Neural progenitor cell (in vitro differentiated cells): ENCODE results near the gene AKR7A3. TPM values are rescaled to one million over a fixed set of nuclear protein-coding genes. Genes with fewer than 3 reads are reported as not detected.

ENCODE experiments used
- DNase-seq: peaks from one replicate; pipeline ENCODE4 v3.0.0-alpha.2; 2016; ENCODE audit warnings: low spot score
- H2AFZ ChIP-seq: fragments of 200-600 bp; sonication (generic); replicated peaks from 2 replicates; pipeline ENCODE4 v1.6.1; 2016; ENCODE audit warnings: antibody characterized with exemption
- H3F3A ChIP-seq: fragments of 200-600 bp; sonication (generic); 2 replicates; pipeline ENCODE4 v1.6.1; 2016; ENCODE audit warnings: antibody characterized with exemption, low read depth
- H3K27ac ChIP-seq: fragments of 200-600 bp; sonication (generic); 2 replicates; pipeline ENCODE4 v1.5.1; 2016; ENCODE audit warnings: mild to moderate bottlenecking
- H3K27me3 ChIP-seq: fragments of 200-600 bp; sonication (generic); 2 replicates; pipeline ENCODE4 v1.6.1; 2016; ENCODE audit warnings: mild to moderate bottlenecking, moderate library complexity
- H3K36me3 ChIP-seq: fragments of 200-600 bp; sonication (generic); 2 replicates; pipeline ENCODE4 v1.5.1; 2016
- H3K4me1 ChIP-seq: fragments of 200-600 bp; sonication (generic); 2 replicates; pipeline ENCODE4 v1.6.1; 2016; ENCODE audit warnings: mixed run types
- H3K4me2 ChIP-seq: fragments of 200-600 bp; sonication (generic); 2 replicates; pipeline ENCODE4 v1.6.1; 2016
- H3K4me3 ChIP-seq: fragments of 200-600 bp; sonication (generic); 2 replicates; pipeline ENCODE4 v1.5.1; 2016
- H3K79me2 ChIP-seq: fragments of 200-600 bp; sonication (generic); 2 replicates; pipeline ENCODE4 v1.6.1; 2016; ENCODE audit warnings: low read depth
- H3K9ac ChIP-seq: fragments of 200-600 bp; sonication (generic); 2 replicates; pipeline ENCODE4 v1.6.1; 2016
- H3K9me3 ChIP-seq: fragments of 200-600 bp; sonication (generic); 2 replicates; pipeline ENCODE4 v1.5.1; 2016; ENCODE audit warnings: low read depth
- H4K20me1 ChIP-seq: fragments of 200-600 bp; sonication (generic); 2 replicates; pipeline ENCODE4 v1.6.1; 2016; ENCODE audit warnings: low read depth
- H3K27ac Mint-ChIP-seq: 3 replicates; pipeline ENCODE4 v1.8.0; 2021; ENCODE audit warnings: mixed read lengths
- H3K27me3 Mint-ChIP-seq: 2 replicates; pipeline ENCODE4 v1.8.0; 2022; ENCODE audit warnings: low read depth, mild to moderate bottlenecking, inconsistent platforms, moderate library complexity, mixed read lengths; ENCODE audit not compliant: insufficient read depth
- H3K36me3 Mint-ChIP-seq: 3 replicates; pipeline ENCODE4 v1.8.0; 2021; ENCODE audit warnings: mixed read lengths
- H3K4me1 Mint-ChIP-seq: 3 replicates; pipeline ENCODE4 v1.8.0; 2021; ENCODE audit warnings: mixed read lengths
- H3K4me3 Mint-ChIP-seq: 3 replicates; pipeline ENCODE4 v1.8.0; 2021; ENCODE audit warnings: mild to moderate bottlenecking, moderate library complexity, mixed read lengths
- H3K9me3 Mint-ChIP-seq: 3 replicates; pipeline ENCODE4 v1.8.0; 2020; ENCODE audit warnings: mixed read lengths
- CTCF ChIP-seq: fragments of 200-600 bp; sonication (generic); IDR thresholded peaks from 2 replicates; pipeline ENCODE4 v1.5.1; 2017; ENCODE audit warnings: antibody characterized with exemption, mild to moderate bottlenecking
- EZH2 ChIP-seq: fragments of 200-600 bp; sonication (generic); IDR thresholded peaks from 2 replicates; pipeline ENCODE4 v1.6.1; 2017; ENCODE audit warnings: antibody characterized with exemption, mild to moderate bottlenecking, moderate library complexity
- EZH2phosphoT487 ChIP-seq: fragments of 200-600 bp; sonication (generic); IDR thresholded peaks from 2 replicates; pipeline ENCODE4 v1.6.1; 2017; ENCODE audit warnings: antibody characterized with exemption
- total RNA-seq: library from RNA; depleted of rRNA; stranded (reverse); fragments of >200 nt; gene quantifications from 2 replicates; pipeline ENCODE4 v1.2.3, GENCODE V29; 2015; ENCODE audit warnings: low replicate concordance

The AKR7A3 gene
- total RNA-seq, 1 donor from 2014 or later, result not detected

GRCh38 chr1:19325368-19325957 lies 36.9 kb upstream of the AKR7A3 start:
- Histone ChIP-seq H3K79me2 (no peaks in the 10 kb centered on the region), H3K27ac (no peak overlapping the region), H3K9me3 (no peaks in the 10 kb centered on the region), H3K36me3 (no peaks in the 10 kb centered on the region), H3K4me3 (no peak overlapping the region), H3K27me3 (no peaks in the 10 kb centered on the region), H4K20me1 (no peaks in the 10 kb centered on the region), H3K4me2 (no peak overlapping the region), H3K4me1 (no peaks in the 10 kb centered on the region), H3K9ac (no peak overlapping the region), H3F3A (no peaks in the 10 kb centered on the region), H2AFZ (no peak overlapping the region)
- Mint-ChIP-seq H3K27me3 (peaks cover 2% of the 10 kb centered on the region), H3K27ac (no peak overlapping the region), H3K4me3 (no peak overlapping the region), H3K4me1 (no peaks in the 10 kb centered on the region), H3K36me3 (peaks cover 5% of the 10 kb centered on the region), H3K9me3 (no peaks in the 10 kb centered on the region)
- no peak for DNase-seq
- no peak for TF ChIP-seq EZH2phosphoT487

- H3K9me3 Mint-ChIP-seq, result no peaks in the 10 kb centered on the region
- no peak overlapping the region for H3K4me2 ChIP-seq
- H3K79me2 ChIP-seq, result no peaks in the 10 kb centered on the region
- no peaks in the 10 kb centered on the region for H3K4me1 ChIP-seq
- H4K20me1 ChIP-seq, result no peaks in the 10 kb centered on the region
- DNase-seq, result no peak
- no peak for TF ChIP-seq CTCF
- TF ChIP-seq EZH2phosphoT487, result no peak
- no peak for TF ChIP-seq EZH2
- no peak overlapping the region for H2AFZ ChIP-seq
- peaks cover 2% of the 10 kb centered on the region for H3K27me3 Mint-ChIP-seq
- no peak overlapping the region for H3K4me3 Mint-ChIP-seq
- H3K9ac ChIP-seq, result no peak overlapping the region
- H3K27ac ChIP-seq, result no peak overlapping the region
- H3F3A ChIP-seq, result no peaks in the 10 kb centered on the region
- no peak overlapping the region for H3K4me3 ChIP-seq
- H3K4me1 Mint-ChIP-seq, result no peaks in the 10 kb centered on the region
- no peak overlapping the region for H3K27ac Mint-ChIP-seq
- peaks cover 5% of the 10 kb centered on the region for H3K36me3 Mint-ChIP-seq
- no peaks in the 10 kb centered on the region for H3K36me3 ChIP-seq
- no peaks in the 10 kb centered on the region for H3K27me3 ChIP-seq
- H3K9me3 ChIP-seq, result no peaks in the 10 kb centered on the region
Observed at GRCh38 chr1:19324665-19324990, 36.1 kb upstream of the AKR7A3 start.

GRCh38 chr1:19323987-19324664 lies 35.6 kb upstream of the AKR7A3 start:
- Mint-ChIP-seq H3K36me3 (peaks cover 5% of the 10 kb centered on the region), H3K27me3 (peaks cover 2% of the 10 kb centered on the region), H3K27ac (no peak overlapping the region), H3K4me3 (no peak overlapping the region), H3K9me3 (no peaks in the 10 kb centered on the region), H3K4me1 (no peaks in the 10 kb centered on the region)
- Histone ChIP-seq H3K4me3 (no peak overlapping the region), H3K79me2 (no peaks in the 10 kb centered on the region), H3K9me3 (no peaks in the 10 kb centered on the region), H2AFZ (no peak overlapping the region), H3F3A (no peaks in the 10 kb centered on the region), H4K20me1 (no peaks in the 10 kb centered on the region), H3K27me3 (no peaks in the 10 kb centered on the region), H3K4me1 (no peaks in the 10 kb centered on the region), H3K9ac (no peak overlapping the region), H3K4me2 (no peak overlapping the region), H3K36me3 (no peaks in the 10 kb centered on the region), H3K27ac (no peak overlapping the region)
- DNase-seq, result no peak
- TF ChIP-seq EZH2 (no peak), CTCF (no peak), EZH2phosphoT487 (no peak)

- Histone ChIP-seq H3K36me3 (no peaks in the 10 kb centered on the region), H3K79me2 (no peaks in the 10 kb centered on the region), H3K4me3 (no peak overlapping the region), H3K9ac (no peak overlapping the region), H3K4me1 (no peaks in the 10 kb centered on the region), H3K27me3 (no peaks in the 10 kb centered on the region), H3K27ac (no peak overlapping the region), H2AFZ (no peak overlapping the region), H3F3A (no peaks in the 10 kb centered on the region), H3K4me2 (no peak overlapping the region), H3K9me3 (no peaks in the 10 kb centered on the region), H4K20me1 (peaks cover 5% of the 10 kb centered on the region)
- H3K4me1 Mint-ChIP-seq, result no peaks in the 10 kb centered on the region
- no peak overlapping the region for H3K27ac Mint-ChIP-seq
- no peak for TF ChIP-seq EZH2
- TF ChIP-seq CTCF, result no peak
- no peak for TF ChIP-seq EZH2phosphoT487
- peaks cover 9% of the 10 kb centered on the region for H3K36me3 Mint-ChIP-seq
- no peak for DNase-seq
- H3K9me3 Mint-ChIP-seq, result no peaks in the 10 kb centered on the region
- H3K4me3 Mint-ChIP-seq, result no peak overlapping the region
- H3K27me3 Mint-ChIP-seq, result peaks cover 2% of the 10 kb centered on the region
Observed at GRCh38 chr1:19322481-19322880, 33.9 kb upstream of the AKR7A3 start.
